B cell (primary cell): ENCODE measurements around the gene GPR4. TPM values are rescaled to one million over a fixed set of nuclear protein-coding genes. Genes with fewer than 3 reads are reported as not detected.

Experiments
- ATAC-seq: fragments of 200-7000 bp; cut with Tn5 transposase; one replicate; pipeline ENCODE4 v1.10.0; 2021; ENCODE audit warnings: low read depth, mild to moderate bottlenecking, moderate number of reproducible peaks, moderate library complexity
- CTCF ChIA-PET: fragments of 350-600 bp; sonication (Branson Sonifier 250); formaldehyde crosslinking; loops from one replicate; lab custom pipeline; 2021; ENCODE audit warnings: antibody characterized with exemption, inconsistent platforms; lab: Charles Lee
- POLR2A ChIA-PET: fragments of 350-600 bp; sonication (Branson Sonifier 250); formaldehyde crosslinking; loops from one replicate; lab custom pipeline; 2021; ENCODE audit warnings: antibody characterized with exemption; lab: Charles Lee
- DNase-seq: peaks from one replicate; pipeline ENCODE4 v3.0.0; 2013
- H2AFZ ChIP-seq: 2 replicates; pipeline ENCODE4 v1.6.1; 2012; ENCODE audit warnings: mild to moderate bottlenecking, low read depth, low read length; ENCODE audit not compliant: insufficient read depth, poor library complexity, severe bottlenecking
- H3K27ac ChIP-seq, 2 donors: 1 replicate in 1 of 2; 2 replicates in 1 of 2; pipeline ENCODE4 v1.5.1; 2012 to 2013; ENCODE audit warnings: low read length in 2 of 2, mild to moderate bottlenecking in 2 of 2, moderate library complexity in 1 of 2
- H3K27me3 ChIP-seq, 4 experiments: fragments of 200-600 bp in 1 of 4; sonication (generic) in 1 of 4; replicated peaks in 1 of 4; 1 replicate in 2 of 4; 2 replicates in 2 of 4; pipeline versions ENCODE4 v1.6.1 to v1.7.0; 2013 to 2016; ENCODE audit warnings: low read length in 3 of 4, mild to moderate bottlenecking in 2 of 4, mixed read lengths in 1 of 4, moderate library complexity in 1 of 4; ENCODE audit not compliant: insufficient read depth in 4 of 4, control insufficient read depth in 3 of 4; ENCODE audit errors: control extremely low read depth in 1 of 4
- H3K36me3 ChIP-seq, 2 experiments: replicated peaks in 1 of 2; 1 replicate in 1 of 2; 2 replicates in 1 of 2; pipeline versions ENCODE4 v1.6.1 to v1.7.1; 2013; ENCODE audit warnings: low read length in 1 of 2; ENCODE audit not compliant: insufficient read depth in 2 of 2, control insufficient read depth in 1 of 2; ENCODE audit errors: control extremely low read depth in 1 of 2, extremely low read depth in 1 of 2
- H3K4me1 ChIP-seq, 2 donors: fragments of 200-600 bp in 1 of 2; sonication (generic) in 1 of 2; 1 replicate in 1 of 2; 2 replicates in 1 of 2; pipeline versions ENCODE4 v1.5.1 to v1.6.1; 2013 to 2017; ENCODE audit warnings: low read length in 2 of 2; ENCODE audit not compliant: control insufficient read depth in 2 of 2, insufficient read depth in 2 of 2
- H3K4me2 ChIP-seq: replicated peaks from 2 replicates; pipeline ENCODE3; 2012; ENCODE audit warnings: mild to moderate bottlenecking, low read depth, low read length; ENCODE audit not compliant: poor library complexity, severe bottlenecking
- H3K4me3 ChIP-seq, 5 experiments: fragments of 200-600 bp in 1 of 5; sonication (generic) in 1 of 5; 1 replicate in 3 of 5; 2 replicates in 2 of 5; pipeline versions ENCODE4 v1.5.1 to v1.7.0; 2011 to 2016; ENCODE audit warnings: low read length in 4 of 5, mild to moderate bottlenecking in 4 of 5, low read depth in 2 of 5, control low read depth in 1 of 5, moderate library complexity in 1 of 5; ENCODE audit not compliant: insufficient read depth in 1 of 5; ENCODE audit errors: control extremely low read depth in 1 of 5, extremely low read depth in 1 of 5
- H3K79me2 ChIP-seq: fragments of 200-600 bp; sonication (generic); one replicate; pipeline ENCODE4 v1.6.0; 2016; ENCODE audit warnings: low read length; ENCODE audit not compliant: control insufficient read depth, insufficient read depth
- H3K9ac ChIP-seq: fragments of 200-600 bp; sonication (generic); 2 replicates; pipeline ENCODE4 v1.6.1; 2017; ENCODE audit warnings: mild to moderate bottlenecking, low read length, moderate library complexity
- H3K9me3 ChIP-seq, 3 donors: one replicate each; pipeline versions ENCODE4 v1.6.1 to v1.7.1; 2013; ENCODE audit warnings: low read length in 2 of 3; ENCODE audit not compliant: control insufficient read depth in 2 of 3, insufficient read depth in 1 of 3; ENCODE audit errors: control extremely low read depth in 1 of 3
- H4K20me1 ChIP-seq: 2 replicates; pipeline ENCODE4 v1.6.0; 2012; ENCODE audit warnings: mild to moderate bottlenecking, low read length; ENCODE audit not compliant: insufficient read depth, control insufficient read depth, poor library complexity, severe bottlenecking
- H3K27ac Mint-ChIP-seq: one replicate; pipeline ENCODE4 v1.8.0; 2021; ENCODE audit warnings: mixed read lengths
- H3K27me3 Mint-ChIP-seq: one replicate; pipeline ENCODE4 v1.8.0; 2021; ENCODE audit warnings: mixed read lengths
- H3K4me1 Mint-ChIP-seq: one replicate; pipeline ENCODE4 v1.8.0; 2021; ENCODE audit warnings: mixed read lengths
- H3K4me3 Mint-ChIP-seq: one replicate; pipeline ENCODE4 v1.8.0; 2021; ENCODE audit warnings: mixed read lengths
- H3K9me3 Mint-ChIP-seq: one replicate; pipeline ENCODE4 v1.8.0; 2022; ENCODE audit warnings: mixed read lengths; ENCODE audit not compliant: insufficient read depth
- EZH2 ChIP-seq: IDR thresholded peaks from 2 replicates; pipeline ENCODE4 v1.6.1; 2012; ENCODE audit warnings: borderline replicate concordance, low read depth, mild to moderate bottlenecking, moderate library complexity, low read length; ENCODE audit not compliant: insufficient read depth, poor library complexity, severe bottlenecking
- WGBS: methylation state at CpG from one replicate; pipeline ENCODE4 v1.1.5; 2013; ENCODE audit warnings: missing lambda C conversion rate; ENCODE audit not compliant: insufficient coverage; 5-methylcytosine and 5-hydroxymethylcytosine counted together
- intact Hi-C: fragments of 100-400 bp; cut with micrococcal nuclease; formaldehyde crosslinking; loops from one replicate; pipeline ENCODE4 v1.10.0; 2022
- polyA plus RNA-seq: library from polyadenylated mRNA; depleted of rRNA; stranded (reverse); fragments of >200 nt; gene quantifications from 2 replicates; pipeline ENCODE4 v1.2.3, GENCODE V29; 2012
- total RNA-seq, 2 donors: library from RNA; stranded (reverse); fragments of 120-200 nt in 1 of 2; gene quantifications; 1 replicate in 1 of 2; 2 replicates in 1 of 2; pipeline versions ENCODE4 v1.2.3 to v1.2.4, GENCODE V29; 2013 to 2022
- TF ChIP-seq, protein P1 (sequence below): fragments of 200-600 bp; IDR thresholded peaks from one replicate; pipeline ENCODE4 v1.8.0; 2022; ENCODE audit warnings: antibody characterized with exemption, mild to moderate bottlenecking

The GPR4 gene
- total and polyA plus RNA-seq, 2 donors (not counting 1 experiment from before 2014, with no cell fraction given) = not detected

DNA sequence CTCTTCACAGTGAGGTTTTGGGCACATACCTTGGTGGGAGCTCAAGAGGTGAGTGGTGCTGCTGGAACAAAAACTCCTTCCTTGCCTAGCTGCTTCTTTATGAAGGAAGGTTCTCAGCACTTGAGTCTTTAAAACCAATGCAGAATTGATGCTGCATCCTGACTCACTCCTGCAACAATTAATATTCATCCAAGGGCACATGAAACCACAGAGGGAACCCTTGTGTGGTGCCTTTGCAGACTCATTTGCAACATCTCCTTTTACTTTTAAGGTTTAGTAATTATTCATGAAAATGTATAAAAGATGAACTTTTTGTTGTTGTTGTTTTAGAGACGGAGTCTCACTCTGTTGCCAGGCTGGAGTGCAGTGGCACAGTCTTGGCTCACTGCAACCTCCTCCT is 47.5 kb downstream of the GPR4 start:
- ChIA-PET CTCF (interaction anchor here (0.6 to 1.3 kb wide), 3 partner anchors 11 to 1792 kb away, joined by 3 to 4 read pairs (median 4); partner anchors contain the start of gene ERCC2), POLR2A (no interaction called here)
- Histone ChIP-seq H3K27me3 (no peaks in the 10 kb centered on the region), H3K27ac (no peak overlapping the region), H3K9me3 (no peaks in the 10 kb centered on the region), H3K36me3 (peaks cover 0 to 2% of the 10 kb centered on the region in 2 experiments), H3K4me2 (no peak overlapping the region), H2AFZ (no peak overlapping the region), H3K4me1 (peaks cover 3 to 9% of the 10 kb centered on the region in 2 donors), H4K20me1 (no peaks in the 10 kb centered on the region), H3K9ac (no peak overlapping the region), H3K79me2 (peaks cover 18% of the 10 kb centered on the region), H3K4me3 (no peak overlapping the region)
- no peak overlapping the region for H3K27ac Mint-ChIP-seq
- DNase-seq = no peak
- TF ChIP-seq, protein P1, sequence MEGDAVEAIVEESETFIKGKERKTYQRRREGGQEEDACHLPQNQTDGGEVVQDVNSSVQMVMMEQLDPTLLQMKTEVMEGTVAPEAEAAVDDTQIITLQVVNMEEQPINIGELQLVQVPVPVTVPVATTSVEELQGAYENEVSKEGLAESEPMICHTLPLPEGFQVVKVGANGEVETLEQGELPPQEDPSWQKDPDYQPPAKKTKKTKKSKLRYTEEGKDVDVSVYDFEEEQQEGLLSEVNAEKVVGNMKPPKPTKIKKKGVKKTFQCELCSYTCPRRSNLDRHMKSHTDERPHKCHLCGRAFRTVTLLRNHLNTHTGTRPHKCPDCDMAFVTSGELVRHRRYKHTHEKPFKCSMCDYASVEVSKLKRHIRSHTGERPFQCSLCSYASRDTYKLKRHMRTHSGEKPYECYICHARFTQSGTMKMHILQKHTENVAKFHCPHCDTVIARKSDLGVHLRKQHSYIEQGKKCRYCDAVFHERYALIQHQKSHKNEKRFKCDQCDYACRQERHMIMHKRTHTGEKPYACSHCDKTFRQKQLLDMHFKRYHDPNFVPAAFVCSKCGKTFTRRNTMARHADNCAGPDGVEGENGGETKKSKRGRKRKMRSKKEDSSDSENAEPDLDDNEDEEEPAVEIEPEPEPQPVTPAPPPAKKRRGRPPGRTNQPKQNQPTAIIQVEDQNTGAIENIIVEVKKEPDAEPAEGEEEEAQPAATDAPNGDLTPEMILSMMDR = no peak
- no peak for TF ChIP-seq EZH2
- no peak for ATAC-seq
- H3K27me3 Mint-ChIP-seq = no peaks in the 10 kb centered on the region
- no peaks in the 10 kb centered on the region for H3K9me3 Mint-ChIP-seq
- no peak overlapping the region for H3K4me3 Mint-ChIP-seq
- intact Hi-C loops = no loop called here
- peaks cover 9% of the 10 kb centered on the region for H3K4me1 Mint-ChIP-seq
- WGBS = no CpG with 5 or more reads among the region's 1 CpG

DNA sequence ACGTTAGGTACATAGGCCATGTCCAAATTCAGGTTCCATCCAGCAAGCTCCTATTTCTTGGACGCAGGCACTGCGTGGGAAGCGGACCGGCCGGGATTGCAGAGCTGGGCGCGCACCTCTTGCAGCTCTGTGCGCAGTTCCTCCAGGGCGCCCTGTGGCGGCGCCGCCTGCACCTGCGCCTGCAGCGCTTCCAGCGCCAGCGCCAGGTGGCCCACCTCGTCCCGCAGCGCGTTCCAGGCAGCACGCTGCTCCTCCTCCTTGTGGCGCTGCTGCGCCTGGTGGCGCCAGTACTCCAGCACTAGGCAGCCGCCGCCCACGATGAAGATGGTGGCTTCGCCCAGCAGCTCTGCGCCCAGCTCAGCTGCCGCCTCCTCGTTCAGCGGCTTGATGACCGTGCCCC is 48.5 kb downstream of the GPR4 start:
- CTCF ChIA-PET = interaction anchor here (0.9 to 1.0 kb wide), 2 partner anchors 62 to 89 kb away, joined by 3 to 4 read pairs; no protein-coding TSS in a partner anchor
- WGBS = 97% methylated on average over 34 of the region's 34 CpGs
- no peak overlapping the region for H3K4me3 Mint-ChIP-seq

More for the DNA sequence above, 48.5 kb downstream of the GPR4 start:
- Histone ChIP-seq H3K9ac (no peak overlapping the region), H3K4me1 (peaks cover under 1 to 4% of the 10 kb centered on the region in 2 donors), H3K4me3 (no peak overlapping the region), H3K27ac (no peak overlapping the region), H3K27me3 (no peaks in the 10 kb centered on the region), H3K79me2 (peaks cover 15% of the 10 kb centered on the region), H2AFZ (no peak overlapping the region), H4K20me1 (no peaks in the 10 kb centered on the region), H3K4me2 (no peak overlapping the region), H3K36me3 (peaks cover 0 to 2% of the 10 kb centered on the region in 2 experiments), H3K9me3 (no peaks in the 10 kb centered on the region)
- Mint-ChIP-seq H3K9me3 (no peaks in the 10 kb centered on the region), H3K4me1 (peaks cover 6% of the 10 kb centered on the region), H3K27ac (no peak overlapping the region), H3K27me3 (no peaks in the 10 kb centered on the region)
- intact Hi-C loops = no loop called here
- no peak for TF ChIP-seq EZH2
- TF ChIP-seq, protein P1 = no peak
- POLR2A ChIA-PET = no interaction called here
- DNase-seq = no peak
- ATAC-seq = no peak
